Colonic mucosa (tissue), 4 donors: Measurements from ENCODE around the gene SWI5. TPM values are rescaled to one million over a fixed set of nuclear protein-coding genes. Genes with fewer than 3 reads are reported as not detected.
"Not testable (repeated sequence)": the region's sequence is repeated elsewhere in the genome, so short reads cannot be mapped to it uniquely, and the experiment has no call there.

Source experiments
- DNase-seq: peaks from one replicate; pipeline ENCODE4 v3.0.0-alpha.2; 2020
- H3K27ac ChIP-seq: fragments of 200-600 bp; one replicate; pipeline ENCODE4 v1.8.0; 2021
- H3K27me3 ChIP-seq: fragments of 200-600 bp; one replicate; pipeline ENCODE4 v1.8.0; 2021
- H3K36me3 ChIP-seq: fragments of 200-600 bp; one replicate; pipeline ENCODE4 v1.8.0; 2021
- H3K4me1 ChIP-seq: fragments of 200-600 bp; one replicate; pipeline ENCODE4 v1.8.0; 2021; ENCODE audit warnings: mild to moderate bottlenecking
- H3K4me3 ChIP-seq: fragments of 200-600 bp; one replicate; pipeline ENCODE4 v1.8.0; 2021
- H3K9ac ChIP-seq, 2 donors: one replicate each; pipeline ENCODE4 v1.7.0; 2013; ENCODE audit warnings: control low read depth in 2 of 2, low read depth in 2 of 2, low read length in 2 of 2
- H3K9me3 ChIP-seq: fragments of 200-600 bp; one replicate; pipeline ENCODE4 v1.8.0; 2021
- CTCF ChIP-seq: fragments of 200-600 bp; IDR thresholded peaks from one replicate; pipeline ENCODE4 v1.8.0; 2022; ENCODE audit warnings: antibody characterized with exemption, mild to moderate bottlenecking
- intact Hi-C: fragments of 100-400 bp; cut with DNase I; formaldehyde crosslinking; loops from one replicate; pipeline ENCODE4 v1.14.1; 2022
- total RNA-seq, 2 donors: library from RNA; stranded (reverse); fragmentation: NEBNext Ultra II Directional in 1 of 2; extraction: Animal tissue kit (Norgen Biotek cat#: 25700) in 1 of 2; gene quantifications; one replicate each; pipeline ENCODE4 v1.2.1, GENCODE V29; 2021
- donor health status: healthy.
- donor health status: DM: no; HTN: no; CAD: no.
- donor health status: DM: no; HTN: no; CAD: no.

The SWI5 gene
- total RNA-seq, result 10 to 100 TPM; 14.4 to 24.2 TPM

- TF ChIP-seq CTCF, result no peak
- peak within 1 kb of the TSS; percentile 94 to 98 for H3K9ac ChIP-seq
- H3K4me3 ChIP-seq, result peak within 1 kb of the TSS; percentile 58
- H3K27ac ChIP-seq, result peak within 1 kb of the TSS; percentile 69
- peaks cover 7% of the 10 kb centered on the region for H3K4me1 ChIP-seq
- no peaks in the 10 kb centered on the region for H3K9me3 ChIP-seq
- intact Hi-C loops, result no loop called here
- peak; percentile 100 for DNase-seq
- H3K36me3 ChIP-seq, result peaks cover 9% of the 10 kb centered on the region
- H3K27me3 ChIP-seq, result no peaks in the 10 kb centered on the region
Measured at GRCh38 chr9:128276008-128276573, at the start of gene SWI5. Gene SWI5, plus strand, starts transcription at chr9:128276276.

DNA sequence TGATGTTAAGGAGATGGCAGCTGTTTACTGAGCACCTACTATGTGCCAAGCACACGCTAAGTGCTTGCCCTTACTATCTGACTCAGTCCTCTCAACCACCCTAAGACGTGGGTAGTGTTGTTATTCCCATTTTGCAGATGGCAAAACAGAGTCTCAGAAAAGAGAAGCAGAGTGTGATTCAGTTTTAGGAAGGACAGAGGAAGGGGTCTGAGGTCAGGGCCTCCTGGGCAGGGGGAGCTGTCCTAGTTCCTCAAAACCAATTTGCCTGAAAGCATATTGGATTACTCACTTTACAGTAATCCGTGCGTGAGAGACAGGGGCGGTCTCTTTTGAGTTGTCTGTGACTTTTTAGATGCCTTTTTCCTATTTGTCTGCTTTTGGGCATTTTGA lies 49.7 kb upstream of the SWI5 start:
- no peak overlapping the region for H3K9ac ChIP-seq
- H3K9me3 ChIP-seq, result no peaks in the 10 kb centered on the region
- TF ChIP-seq CTCF, result no peak
- DNase-seq, result no peak
- intact Hi-C loops, result no loop called here
- no peaks in the 10 kb centered on the region for H3K4me1 ChIP-seq
- no peak overlapping the region for H3K4me3 ChIP-seq
- H3K36me3 ChIP-seq, result no peaks in the 10 kb centered on the region
- H3K27me3 ChIP-seq, result no peaks in the 10 kb centered on the region
- no peak overlapping the region for H3K27ac ChIP-seq

GRCh38 chr9:128230897-128231296 lies 45.2 kb upstream of the SWI5 start:
- H3K9ac ChIP-seq, H3K4me1 ChIP-seq, H3K4me3 ChIP-seq, H3K9me3 ChIP-seq, H3K27ac ChIP-seq, H3K36me3 ChIP-seq, intact Hi-C loops, DNase-seq, H3K27me3 ChIP-seq: not testable (repeated sequence)

DNA sequence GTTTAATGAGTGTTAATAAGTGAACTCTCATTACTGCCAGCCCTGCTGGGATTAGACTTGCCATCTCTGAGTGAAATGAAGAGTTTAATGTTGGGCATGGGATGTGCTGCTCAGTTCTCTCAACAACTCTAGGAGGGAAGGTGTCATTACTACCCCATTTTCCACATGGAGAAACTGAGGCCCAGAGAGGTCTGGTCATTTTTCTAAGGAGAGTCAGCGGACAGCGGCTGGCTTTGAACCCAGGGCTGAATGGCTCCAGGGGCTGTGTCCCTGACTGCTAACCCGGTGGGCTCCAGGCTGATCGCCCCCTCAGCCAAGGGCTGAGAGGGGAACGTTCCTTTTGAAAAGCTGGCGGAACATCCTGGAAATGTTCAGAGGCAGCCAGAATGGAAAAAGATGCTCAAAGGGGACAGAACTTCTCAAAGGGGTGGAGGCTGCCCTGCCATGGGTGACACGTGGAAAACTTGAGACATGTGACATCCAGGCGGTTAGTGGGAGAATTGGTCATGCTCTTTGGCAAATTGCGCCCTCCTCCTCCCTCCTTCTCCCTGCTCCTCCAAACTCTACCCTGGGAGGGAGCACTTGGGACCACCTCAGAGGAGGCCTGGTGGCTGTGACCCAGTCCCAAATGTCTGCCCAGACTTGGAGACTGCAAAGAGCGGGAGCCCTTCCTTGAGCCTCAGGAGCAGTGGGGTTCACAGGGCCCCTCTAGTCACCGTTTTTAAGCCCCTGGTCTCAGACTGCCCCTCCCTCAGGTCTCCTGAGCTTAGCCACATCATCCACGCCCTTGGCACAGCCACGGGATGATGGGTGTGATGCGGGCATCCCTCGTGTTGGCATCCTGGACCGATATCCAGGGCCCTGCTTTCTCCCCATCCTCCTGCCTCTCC lies 44.2 kb upstream of the SWI5 start:
- TF ChIP-seq CTCF, result no peak
- no peak overlapping the region for H3K27ac ChIP-seq
- H3K9ac ChIP-seq, result no peak overlapping the region
- H3K36me3 ChIP-seq, result no peaks in the 10 kb centered on the region
- DNase-seq, result peak; percentile 21
- no peaks in the 10 kb centered on the region for H3K27me3 ChIP-seq
- no peaks in the 10 kb centered on the region for H3K4me1 ChIP-seq
- H3K9me3 ChIP-seq, result no peaks in the 10 kb centered on the region
- intact Hi-C loops, result no loop called here
- no peak overlapping the region for H3K4me3 ChIP-seq

GRCh38 chr9:128232528-128233428 lies 43.3 kb upstream of the SWI5 start:
- Histone ChIP-seq H3K36me3 (no peaks in the 10 kb centered on the region), H3K4me3 (no peak overlapping the region), H3K4me1 (no peaks in the 10 kb centered on the region), H3K9ac (no peak overlapping the region), H3K27ac (no peak overlapping the region), H3K9me3 (no peaks in the 10 kb centered on the region), H3K27me3 (no peaks in the 10 kb centered on the region)
- TF ChIP-seq CTCF, result no peak
- no peak for DNase-seq
- intact Hi-C loops, result no loop called here
